Activated naive CD8-positive, alpha-beta T cell treated with anti-CD3 and anti-CD28 coated beads, Interleukin-2, amount 10 ng/mL, durations not matched to agents 7 days and 5 days (primary cell): ENCODE results near the gene CCDC74A. TPM values are rescaled to one million over a fixed set of nuclear protein-coding genes. Genes with fewer than 3 reads are reported as not detected.
"Not testable (repeated sequence)": the region's sequence is repeated elsewhere in the genome, so short reads cannot be mapped to it uniquely, and the experiment has no call there.

Experiments
- ATAC-seq: fragments of 150-1000 bp; cut with Tn5 transposase; one replicate; pipeline ENCODE4 v1.10.0; 2021; ENCODE audit warnings: low read depth, moderate library complexity
- POLR2A ChIA-PET: fragments of 350-600 bp; sonication (Branson Sonifier 250); formaldehyde crosslinking; loops from one replicate; lab custom pipeline; 2021; ENCODE audit warnings: antibody characterized with exemption; lab: Charles Lee
- DNase-seq: peaks from one replicate; pipeline ENCODE4 v3.0.0; 2021
- H3K27ac Mint-ChIP-seq: one replicate; pipeline ENCODE4 v1.8.0; 2022; ENCODE audit warnings: mild to moderate bottlenecking, mixed read lengths
- H3K27me3 Mint-ChIP-seq: one replicate; pipeline ENCODE4 v1.8.0; 2022; ENCODE audit warnings: mild to moderate bottlenecking, moderate library complexity, mixed read lengths
- H3K36me3 Mint-ChIP-seq: one replicate; pipeline ENCODE4 v1.8.0; 2021; ENCODE audit warnings: mild to moderate bottlenecking, mixed read lengths
- H3K4me1 Mint-ChIP-seq: one replicate; pipeline ENCODE4 v1.8.0; 2021; ENCODE audit warnings: mixed read lengths
- H3K4me3 Mint-ChIP-seq: one replicate; pipeline ENCODE4 v1.8.0; 2022; ENCODE audit warnings: mild to moderate bottlenecking, moderate library complexity, mixed read lengths
- H3K9me3 Mint-ChIP-seq: one replicate; pipeline ENCODE4 v1.8.0; 2021; ENCODE audit warnings: mixed read lengths
- total RNA-seq, 2 experiments: library from RNA; stranded (reverse); gene quantifications; one replicate each; pipeline ENCODE4 v1.2.3, GENCODE V29; 2021

Gene CCDC74A
- total RNA-seq, 2 experiments from 2014 or later: 4.8 to 4.9 TPM

DNA sequence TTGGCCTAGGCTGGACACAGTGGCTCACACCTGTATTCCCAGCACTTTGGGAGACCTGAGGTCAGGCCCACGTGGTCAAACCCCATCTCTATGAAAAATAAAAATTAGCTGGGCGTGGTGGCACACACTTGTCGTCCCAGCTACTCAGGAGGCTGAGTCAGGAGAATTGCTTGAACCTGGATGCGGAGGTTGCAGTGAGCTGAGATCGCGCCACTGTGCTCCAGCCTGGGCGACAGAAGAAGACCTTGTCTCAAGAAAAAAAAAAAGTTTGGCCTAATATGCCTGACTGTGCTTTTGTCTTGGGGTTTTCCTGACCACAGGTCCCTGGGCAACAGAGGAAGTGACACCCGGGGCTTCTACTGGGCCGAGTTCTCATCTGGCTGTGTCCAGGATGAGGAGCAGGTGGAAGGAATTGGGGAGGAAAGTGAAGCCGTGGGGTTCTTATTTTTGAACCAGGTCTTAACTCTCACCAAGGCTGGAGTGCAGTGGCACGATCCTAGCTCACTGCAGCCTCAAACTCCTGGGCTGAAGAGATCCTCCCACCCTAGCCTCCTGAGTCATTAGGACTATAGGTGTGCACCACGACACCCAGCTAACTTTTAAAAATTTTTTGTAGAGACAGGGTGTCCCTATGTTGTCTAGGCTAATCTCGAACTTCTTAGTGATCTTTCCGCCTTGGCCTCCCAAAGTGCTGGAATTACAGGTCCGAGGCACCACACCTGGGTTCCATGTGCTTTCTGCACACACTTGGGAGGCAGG lies 13.1 kb upstream of the CCDC74A start:
- ATAC-seq, H3K36me3 Mint-ChIP-seq, H3K4me3 Mint-ChIP-seq, H3K27me3 Mint-ChIP-seq, DNase-seq, H3K9me3 Mint-ChIP-seq, POLR2A ChIA-PET: not testable (repeated sequence)
- Mint-ChIP-seq H3K27ac (peak overlapping the region; percentile 65), H3K4me1 (peaks cover 12% of the 10 kb centered on the region)

DNA sequence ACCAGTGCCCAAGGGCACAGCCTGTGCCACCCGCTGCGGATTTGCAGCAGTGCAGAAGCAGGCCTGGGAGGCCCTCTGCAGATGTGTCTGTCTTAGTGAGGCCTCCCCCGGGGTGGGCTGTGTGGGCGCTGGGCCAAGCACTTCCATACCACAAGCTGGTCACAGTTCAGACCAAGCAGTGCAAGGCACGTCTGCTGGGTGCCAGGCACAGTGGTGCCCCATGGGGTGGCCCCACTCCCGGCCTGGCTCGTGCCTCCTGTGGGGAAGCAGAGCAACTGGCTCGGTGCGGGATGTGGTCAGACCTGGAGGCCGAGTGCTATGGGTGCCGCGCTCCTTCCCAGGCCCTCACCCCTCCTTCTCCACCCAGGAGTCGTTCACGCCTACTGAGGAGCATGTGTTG lies 12.5 kb upstream of the CCDC74A start:
- ATAC-seq, POLR2A ChIA-PET, H3K27ac Mint-ChIP-seq, DNase-seq, H3K9me3 Mint-ChIP-seq, H3K4me3 Mint-ChIP-seq, H3K27me3 Mint-ChIP-seq, H3K36me3 Mint-ChIP-seq: not testable (repeated sequence)
- H3K4me1 Mint-ChIP-seq: peaks cover 12% of the 10 kb centered on the region

DNA sequence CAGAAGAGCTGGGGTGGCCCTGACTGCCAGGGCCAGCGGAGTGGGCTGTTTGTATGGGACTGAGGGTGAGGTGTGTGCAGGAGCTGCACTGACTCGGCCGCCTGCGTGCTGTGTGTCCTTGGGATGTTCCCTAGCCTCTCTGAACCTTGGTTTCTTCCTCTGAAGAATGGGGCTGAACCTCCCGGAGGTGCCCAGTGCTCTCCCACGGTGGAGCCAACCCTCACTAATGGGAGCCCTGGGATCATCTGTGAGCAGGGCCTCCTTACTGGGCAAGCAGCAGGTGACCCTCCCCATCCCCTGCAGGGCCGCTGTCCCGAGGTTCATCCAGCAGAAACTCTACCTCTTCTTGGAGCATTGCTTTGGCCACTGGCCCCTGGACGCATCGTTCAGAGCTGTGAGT lies 11.7 kb upstream of the CCDC74A start:
- H3K36me3 Mint-ChIP-seq: peaks cover 9% of the 10 kb centered on the region
- ATAC-seq: no peak
- H3K27ac Mint-ChIP-seq: no peak overlapping the region
- H3K9me3 Mint-ChIP-seq: no peaks in the 10 kb centered on the region
- peaks cover 12% of the 10 kb centered on the region for H3K4me1 Mint-ChIP-seq
- H3K4me3 Mint-ChIP-seq: no peak overlapping the region
- POLR2A ChIA-PET: no interaction called here
- no peaks in the 10 kb centered on the region for H3K27me3 Mint-ChIP-seq
- DNase-seq: no peak

DNA sequence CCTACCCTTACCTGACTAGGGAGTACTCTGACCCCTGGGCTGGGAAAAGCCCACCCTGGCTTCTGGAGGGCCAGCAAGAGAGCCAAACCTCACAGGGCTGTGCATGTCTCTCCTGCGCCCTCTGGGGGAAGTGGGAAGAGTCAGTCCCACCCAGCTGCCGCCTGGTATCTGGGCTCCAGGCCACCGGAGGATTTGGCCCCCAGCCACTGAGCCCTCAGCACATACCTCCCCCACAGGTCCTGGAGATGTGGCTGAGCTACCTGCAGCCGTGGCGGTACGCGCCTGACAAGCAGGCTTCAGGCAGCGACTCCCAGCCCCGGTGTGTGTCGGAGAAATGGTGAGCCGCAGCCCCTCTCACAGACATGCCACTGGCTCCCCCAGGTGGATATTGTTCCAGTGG lies 11.1 kb upstream of the CCDC74A start:
- H3K36me3 Mint-ChIP-seq, H3K4me3 Mint-ChIP-seq, ATAC-seq: not testable (repeated sequence)

GRCh38 chr2:131517106-131517831 lies 10.4 kb upstream of the CCDC74A start:
- peaks cover 12% of the 10 kb centered on the region for H3K4me1 Mint-ChIP-seq
- H3K27ac Mint-ChIP-seq: no peak overlapping the region
- POLR2A ChIA-PET: no interaction called here
- no peaks in the 10 kb centered on the region for H3K9me3 Mint-ChIP-seq
- peaks cover 11% of the 10 kb centered on the region for H3K36me3 Mint-ChIP-seq
- no peak overlapping the region for H3K4me3 Mint-ChIP-seq
- ATAC-seq (no peak), DNase-seq (no peak)
- no peaks in the 10 kb centered on the region for H3K27me3 Mint-ChIP-seq

More for the DNA sequence above, 11.1 kb upstream of the CCDC74A start:
- H3K4me1 Mint-ChIP-seq: peaks cover 12% of the 10 kb centered on the region
- POLR2A ChIA-PET, H3K27me3 Mint-ChIP-seq, DNase-seq, H3K9me3 Mint-ChIP-seq, H3K27ac Mint-ChIP-seq: not testable (repeated sequence)

DNA sequence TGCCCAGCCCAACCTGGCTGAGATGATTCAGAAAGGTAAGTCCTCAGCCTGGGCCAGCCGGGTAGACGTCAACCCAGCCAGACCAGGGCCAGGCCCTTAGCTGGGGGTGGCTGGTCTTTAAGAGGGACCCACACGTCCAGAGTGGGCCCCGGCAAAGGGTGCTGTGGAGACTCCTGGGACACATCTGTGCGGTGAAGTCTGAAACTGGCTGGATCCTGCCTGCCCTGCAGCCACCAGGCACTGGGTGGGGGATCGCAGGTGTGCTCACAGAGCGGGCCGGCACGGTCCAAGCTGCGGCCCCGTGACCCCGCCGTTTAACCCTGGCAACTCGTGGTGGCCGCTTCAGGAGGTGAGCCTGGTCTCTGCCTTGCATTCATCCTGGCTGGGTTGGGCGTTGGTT lies 9.8 kb upstream of the CCDC74A start:
- H3K9me3 Mint-ChIP-seq, POLR2A ChIA-PET, H3K36me3 Mint-ChIP-seq, H3K27me3 Mint-ChIP-seq, ATAC-seq, H3K4me3 Mint-ChIP-seq, H3K4me1 Mint-ChIP-seq, DNase-seq, H3K27ac Mint-ChIP-seq: not testable (repeated sequence)

GRCh38 chr2:131518531-131518930 lies 9.2 kb upstream of the CCDC74A start:
- H3K4me3 Mint-ChIP-seq, H3K27me3 Mint-ChIP-seq, H3K4me1 Mint-ChIP-seq, H3K36me3 Mint-ChIP-seq, DNase-seq, H3K27ac Mint-ChIP-seq, H3K9me3 Mint-ChIP-seq, POLR2A ChIA-PET, ATAC-seq: not testable (repeated sequence)

- Mint-ChIP-seq H3K27me3 (no peaks in the 10 kb centered on the region), H3K27ac (no peak overlapping the region), H3K4me3 (no peak overlapping the region)
Measured at GRCh38 chr2:131519466-131519865, 8.2 kb upstream of the CCDC74A start.

GRCh38 chr2:131519871-131520470 lies 7.7 kb upstream of the CCDC74A start:
- H3K27ac Mint-ChIP-seq, POLR2A ChIA-PET, H3K4me1 Mint-ChIP-seq, DNase-seq, ATAC-seq, H3K36me3 Mint-ChIP-seq, H3K27me3 Mint-ChIP-seq, H3K4me3 Mint-ChIP-seq, H3K9me3 Mint-ChIP-seq: not testable (repeated sequence)

More at GRCh38 chr2:131519466-131519865, 8.2 kb upstream of the CCDC74A start:
- Mint-ChIP-seq H3K36me3 (peaks cover 10% of the 10 kb centered on the region), H3K9me3 (no peaks in the 10 kb centered on the region), H3K4me1 (peaks cover 2% of the 10 kb centered on the region)
- DNase-seq (no peak), ATAC-seq (no peak)
- POLR2A ChIA-PET: no interaction called here

GRCh38 chr2:131520526-131520925 lies 7.2 kb upstream of the CCDC74A start:
- Mint-ChIP-seq H3K9me3 (no peaks in the 10 kb centered on the region), H3K36me3 (peaks cover 10% of the 10 kb centered on the region), H3K27ac (no peak overlapping the region), H3K4me3 (no peak overlapping the region), H3K27me3 (peaks cover 2% of the 10 kb centered on the region), H3K4me1 (no peaks in the 10 kb centered on the region)
- no peak for DNase-seq
- POLR2A ChIA-PET: no interaction called here
- ATAC-seq: no peak

DNA sequence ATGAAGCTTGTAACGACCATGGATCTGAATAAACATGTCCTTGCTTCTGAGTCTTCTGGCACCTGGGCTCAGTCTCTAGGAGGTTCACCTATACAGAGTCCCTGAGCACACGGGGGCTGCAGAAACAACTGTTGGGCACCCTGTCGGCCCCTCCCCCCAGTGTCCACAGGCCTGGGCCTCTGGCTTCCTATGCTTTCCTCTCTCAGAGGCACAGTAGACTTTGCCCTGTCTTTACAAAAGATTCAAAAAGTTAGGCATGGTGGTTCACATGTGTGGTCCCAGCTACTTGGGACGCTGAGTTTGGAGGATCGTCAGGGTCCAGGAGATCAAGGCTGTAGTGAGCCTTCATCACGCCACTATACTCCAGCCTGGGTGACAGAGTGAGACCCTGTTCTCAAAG lies 6.2 kb upstream of the CCDC74A start:
- H3K27me3 Mint-ChIP-seq, H3K9me3 Mint-ChIP-seq, POLR2A ChIA-PET, H3K36me3 Mint-ChIP-seq, H3K4me3 Mint-ChIP-seq, DNase-seq, H3K27ac Mint-ChIP-seq, H3K4me1 Mint-ChIP-seq, ATAC-seq: not testable (repeated sequence)

- Mint-ChIP-seq H3K4me1 (no peaks in the 10 kb centered on the region), H3K4me3 (no peak overlapping the region), H3K27me3 (peaks cover 2% of the 10 kb centered on the region), H3K27ac (no peak overlapping the region), H3K9me3 (no peaks in the 10 kb centered on the region), H3K36me3 (peaks cover 7% of the 10 kb centered on the region)
- POLR2A ChIA-PET: interaction anchor here (0.6 kb wide), 1 partner anchor 29 kb away, joined by 5 read pairs; no protein-coding TSS in a partner anchor
- no peak for ATAC-seq
- no peak for DNase-seq
Measured at GRCh38 chr2:131521961-131522781, 5.5 kb upstream of the CCDC74A start.

- not testable (repeated sequence) for ATAC-seq
Measured at GRCh38 chr2:131525256-131525655, 2.4 kb upstream of the CCDC74A start.

More at GRCh38 chr2:131525256-131525655, 2.4 kb upstream of the CCDC74A start:
- H3K9me3 Mint-ChIP-seq, H3K27ac Mint-ChIP-seq, H3K27me3 Mint-ChIP-seq, POLR2A ChIA-PET, DNase-seq, H3K4me3 Mint-ChIP-seq, H3K36me3 Mint-ChIP-seq: not testable (repeated sequence)
- H3K4me1 Mint-ChIP-seq: peaks cover 11% of the 10 kb centered on the region
